Activated CD4-positive, alpha-beta T cell treated with anti-CD3 and anti-CD28 coated beads, Interleukin-2, amount 10 ng/mL, durations not matched to agents 7 days and 5 days (primary cell): ENCODE data around the gene NLRP1. TPM values are rescaled to one million over a fixed set of nuclear protein-coding genes. Genes with fewer than 3 reads are reported as not detected.

Source experiments
- CTCF ChIA-PET: fragments of 350-600 bp; sonication (Branson Sonifier 250); formaldehyde crosslinking; loops from one replicate; lab custom pipeline; 2021; ENCODE audit warnings: antibody characterized with exemption; lab: Charles Lee
- POLR2A ChIA-PET: fragments of 350-600 bp; sonication (Branson Sonifier 250); formaldehyde crosslinking; loops from one replicate; lab custom pipeline; 2021; ENCODE audit warnings: antibody characterized with exemption; lab: Charles Lee
- DNase-seq: peaks from one replicate; pipeline ENCODE4 v3.0.0-alpha.2; 2020
- H3K27ac Mint-ChIP-seq: one replicate; pipeline ENCODE4 v1.8.0; 2021; ENCODE audit warnings: mild to moderate bottlenecking, moderate library complexity, mixed read lengths
- H3K27me3 Mint-ChIP-seq: one replicate; pipeline ENCODE4 v1.8.0; 2021; ENCODE audit warnings: mixed read lengths
- H3K36me3 Mint-ChIP-seq: one replicate; pipeline ENCODE4 v1.8.0; 2021; ENCODE audit warnings: low read depth, mixed read lengths
- H3K4me1 Mint-ChIP-seq: one replicate; pipeline ENCODE4 v1.8.0; 2021; ENCODE audit warnings: mixed read lengths
- H3K4me3 Mint-ChIP-seq: one replicate; pipeline ENCODE4 v1.8.0; 2021; ENCODE audit warnings: mild to moderate bottlenecking, moderate library complexity, mixed read lengths
- H3K9me3 Mint-ChIP-seq: one replicate; pipeline ENCODE4 v1.8.0; 2021; ENCODE audit warnings: mixed read lengths
- total RNA-seq, 2 experiments: library from RNA; stranded (reverse); gene quantifications; one replicate each; pipeline ENCODE4 v1.2.3, GENCODE V29; 2021

The NLRP1 gene
- total RNA-seq, 2 experiments from 2014 or later: 81.3 to 82.5 TPM

GRCh38 chr17:5561736-5562571, 22.4 kb downstream of the NLRP1 start:
- no peak overlapping the region for H3K4me3 Mint-ChIP-seq
- H3K9me3 Mint-ChIP-seq: peaks cover 1% of the 10 kb centered on the region
- DNase-seq: no peak
- peaks cover 46% of the 10 kb centered on the region for H3K36me3 Mint-ChIP-seq
- ChIA-PET POLR2A (no interaction called here), CTCF (no interaction called here)
- H3K4me1 Mint-ChIP-seq: peaks cover 13% of the 10 kb centered on the region
- H3K27me3 Mint-ChIP-seq: no peaks in the 10 kb centered on the region
- H3K27ac Mint-ChIP-seq: no peak overlapping the region

GRCh38 chr17:5560361-5560988, 23.8 kb downstream of the NLRP1 start:
- H3K9me3 Mint-ChIP-seq: peaks cover 1% of the 10 kb centered on the region
- POLR2A ChIA-PET: no interaction called here
- CTCF ChIA-PET: no interaction called here
- no peaks in the 10 kb centered on the region for H3K27me3 Mint-ChIP-seq
- H3K27ac Mint-ChIP-seq: no peak overlapping the region
- H3K4me1 Mint-ChIP-seq: peaks cover 13% of the 10 kb centered on the region
- DNase-seq: no peak
- H3K4me3 Mint-ChIP-seq: no peak overlapping the region
- peaks cover 43% of the 10 kb centered on the region for H3K36me3 Mint-ChIP-seq

- H3K36me3 Mint-ChIP-seq: peaks cover 48% of the 10 kb centered on the region
- ChIA-PET CTCF (no interaction called here), POLR2A (interaction anchor here (0.6 kb wide), 1 partner anchor 32 kb away, joined by 3 read pairs; no protein-coding TSS in a partner anchor)
- peaks cover 13% of the 10 kb centered on the region for H3K4me1 Mint-ChIP-seq
- no peak overlapping the region for H3K27ac Mint-ChIP-seq
- no peak for DNase-seq
- no peaks in the 10 kb centered on the region for H3K27me3 Mint-ChIP-seq
- no peaks in the 10 kb centered on the region for H3K9me3 Mint-ChIP-seq
- H3K4me3 Mint-ChIP-seq: no peak overlapping the region
These were observed 25.2 kb downstream of the NLRP1 start for GRCh38 chr17:5558815-5559785.

- Mint-ChIP-seq H3K9me3 (no peaks in the 10 kb centered on the region), H3K36me3 (peaks cover 50% of the 10 kb centered on the region), H3K4me1 (peaks cover 9% of the 10 kb centered on the region), H3K27me3 (no peaks in the 10 kb centered on the region), H3K4me3 (no peak overlapping the region), H3K27ac (no peak overlapping the region)
- DNase-seq: no peak
- CTCF ChIA-PET: no interaction called here
- POLR2A ChIA-PET: no interaction called here
These were observed 26.3 kb downstream of the NLRP1 start for GRCh38 chr17:5557990-5558389.

GRCh38 chr17:5557485-5557884, 26.8 kb downstream of the NLRP1 start:
- ChIA-PET CTCF (interaction anchor here (2.1 kb wide), 1 partner anchor 8 kb away, joined by 4 read pairs; no protein-coding TSS in a partner anchor), POLR2A (interaction anchor here (0.6 kb wide), 1 partner anchor 15 kb away, joined by 3 read pairs; no protein-coding TSS in a partner anchor)

GRCh38 chr17:5555254-5555653, 29.1 kb downstream of the NLRP1 start:
- DNase-seq: no peak
- ChIA-PET POLR2A (no interaction called here), CTCF (no interaction called here)
- Mint-ChIP-seq H3K27me3 (no peaks in the 10 kb centered on the region), H3K4me1 (peaks cover 10% of the 10 kb centered on the region), H3K27ac (no peak overlapping the region), H3K4me3 (no peak overlapping the region), H3K36me3 (peaks cover 66% of the 10 kb centered on the region), H3K9me3 (no peaks in the 10 kb centered on the region)

More at GRCh38 chr17:5557485-5557884, 26.8 kb downstream of the NLRP1 start:
- no peak overlapping the region for H3K27ac Mint-ChIP-seq
- no peaks in the 10 kb centered on the region for H3K9me3 Mint-ChIP-seq
- H3K4me3 Mint-ChIP-seq: no peak overlapping the region
- H3K4me1 Mint-ChIP-seq: peaks cover 10% of the 10 kb centered on the region
- DNase-seq: no peak
- peaks cover 54% of the 10 kb centered on the region for H3K36me3 Mint-ChIP-seq
- no peaks in the 10 kb centered on the region for H3K27me3 Mint-ChIP-seq

GRCh38 chr17:5553479-5553878, 30.8 kb downstream of the NLRP1 start:
- ChIA-PET POLR2A (no interaction called here), CTCF (no interaction called here)
- no peaks in the 10 kb centered on the region for H3K27me3 Mint-ChIP-seq
- no peak overlapping the region for H3K4me3 Mint-ChIP-seq
- no peak for DNase-seq
- peaks cover 64% of the 10 kb centered on the region for H3K36me3 Mint-ChIP-seq
- H3K9me3 Mint-ChIP-seq: peaks cover 2% of the 10 kb centered on the region
- H3K27ac Mint-ChIP-seq: no peak overlapping the region
- H3K4me1 Mint-ChIP-seq: peaks cover 10% of the 10 kb centered on the region

GRCh38 chr17:5552841-5553240, 31.5 kb downstream of the NLRP1 start:
- Mint-ChIP-seq H3K4me3 (no peak overlapping the region), H3K36me3 (peaks cover 66% of the 10 kb centered on the region), H3K27me3 (no peaks in the 10 kb centered on the region), H3K9me3 (peaks cover 2% of the 10 kb centered on the region), H3K4me1 (peaks cover 10% of the 10 kb centered on the region), H3K27ac (peak overlapping the region; percentile 32)
- ChIA-PET CTCF (interaction anchor here (0.6 kb wide), 1 partner anchor 10 kb away, joined by 4 read pairs; no protein-coding TSS in a partner anchor), POLR2A (no interaction called here)
- DNase-seq: no peak

GRCh38 chr17:5545051-5545987, 39.0 kb downstream of the NLRP1 start:
- H3K27ac Mint-ChIP-seq: no peak overlapping the region
- H3K9me3 Mint-ChIP-seq: peaks cover 2% of the 10 kb centered on the region
- H3K27me3 Mint-ChIP-seq: no peaks in the 10 kb centered on the region
- H3K4me1 Mint-ChIP-seq: no peaks in the 10 kb centered on the region
- ChIA-PET CTCF (no interaction called here), POLR2A (no interaction called here)
- DNase-seq: no peak
- no peak overlapping the region for H3K4me3 Mint-ChIP-seq
- H3K36me3 Mint-ChIP-seq: peaks cover 62% of the 10 kb centered on the region

- peaks cover 60% of the 10 kb centered on the region for H3K36me3 Mint-ChIP-seq
- H3K4me3 Mint-ChIP-seq: no peak overlapping the region
- CTCF ChIA-PET: no interaction called here
- H3K27me3 Mint-ChIP-seq: no peaks in the 10 kb centered on the region
- DNase-seq: no peak
- H3K27ac Mint-ChIP-seq: no peak overlapping the region
- no peaks in the 10 kb centered on the region for H3K4me1 Mint-ChIP-seq
- POLR2A ChIA-PET: no interaction called here
- peaks cover 2% of the 10 kb centered on the region for H3K9me3 Mint-ChIP-seq
These were observed 40.2 kb downstream of the NLRP1 start for GRCh38 chr17:5544115-5544514.

- H3K27me3 Mint-ChIP-seq: no peaks in the 10 kb centered on the region
- peak overlapping the region; percentile 33 for H3K27ac Mint-ChIP-seq
- H3K4me3 Mint-ChIP-seq: no peak overlapping the region
- ChIA-PET POLR2A (no interaction called here), CTCF (no interaction called here)
- H3K9me3 Mint-ChIP-seq: no peaks in the 10 kb centered on the region
- H3K36me3 Mint-ChIP-seq: peaks cover 49% of the 10 kb centered on the region
- DNase-seq: no peak
- no peaks in the 10 kb centered on the region for H3K4me1 Mint-ChIP-seq
These were observed 42.6 kb downstream of the NLRP1 start for GRCh38 chr17:5541610-5542202.
